GM19099 (cell line): Measurements from ENCODE around the gene AFF3.

Experiments used
- POLR2A ChIP-seq: IDR thresholded peaks from 3 replicates; pipeline ENCODE4 v1.6.1; 2011; ENCODE audit warnings: low read depth; ENCODE audit not compliant: insufficient read length; ENCODE audit errors: extremely low read depth

AFF3 gene

DNA sequence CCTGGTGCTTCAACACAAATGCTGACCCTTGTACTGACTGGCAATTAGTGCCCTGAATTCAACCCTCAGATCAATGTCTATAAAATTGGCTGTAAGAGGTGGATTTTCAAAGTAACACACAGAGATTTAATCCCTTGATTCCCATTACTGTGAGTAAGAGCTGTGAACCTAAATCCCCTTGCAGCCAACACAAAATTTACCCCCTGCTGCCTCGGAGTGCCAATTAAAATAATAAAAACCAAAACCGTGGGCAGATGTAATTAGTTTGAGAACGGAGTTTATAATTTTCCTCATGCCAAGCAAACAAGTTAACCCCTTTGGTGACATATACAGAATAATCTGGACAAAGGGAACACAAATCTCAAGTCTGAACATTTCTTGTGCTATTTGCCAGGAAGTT lies 596.8 kb downstream of the AFF3 start:
- no peak for TF ChIP-seq POLR2A

DNA sequence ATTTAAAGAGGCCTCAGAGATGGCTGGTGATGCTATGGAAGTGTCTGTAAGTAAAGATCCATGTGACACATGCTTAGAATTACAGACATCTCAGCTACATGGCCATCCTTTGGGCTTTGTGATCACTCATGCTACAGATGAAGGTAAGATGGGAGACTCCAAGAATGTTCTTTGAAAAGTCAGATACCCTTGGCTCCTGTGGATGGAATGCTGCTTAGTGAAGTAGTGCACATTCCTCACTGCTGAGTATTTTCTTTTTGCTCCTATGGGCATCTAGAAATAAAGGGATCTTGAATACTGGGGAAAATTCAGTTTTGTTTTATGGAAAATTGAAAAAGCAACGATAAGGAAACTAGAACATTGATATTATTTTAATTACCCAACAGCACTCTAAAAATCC lies 597.3 kb downstream of the AFF3 start:
- no peak for TF ChIP-seq POLR2A

- TF ChIP-seq POLR2A, result no peak
These were observed 597.8 kb downstream of the AFF3 start for GRCh38 chr2:99544608-99545007.

GRCh38 chr2:99543247-99543646 lies 599.1 kb downstream of the AFF3 start:
- no peak for TF ChIP-seq POLR2A

- no peak for TF ChIP-seq POLR2A
These were observed 604.4 kb downstream of the AFF3 start for GRCh38 chr2:99537910-99538485.

- no peak for TF ChIP-seq POLR2A
These were observed 618.3 kb downstream of the AFF3 start for GRCh38 chr2:99524056-99524455.

DNA sequence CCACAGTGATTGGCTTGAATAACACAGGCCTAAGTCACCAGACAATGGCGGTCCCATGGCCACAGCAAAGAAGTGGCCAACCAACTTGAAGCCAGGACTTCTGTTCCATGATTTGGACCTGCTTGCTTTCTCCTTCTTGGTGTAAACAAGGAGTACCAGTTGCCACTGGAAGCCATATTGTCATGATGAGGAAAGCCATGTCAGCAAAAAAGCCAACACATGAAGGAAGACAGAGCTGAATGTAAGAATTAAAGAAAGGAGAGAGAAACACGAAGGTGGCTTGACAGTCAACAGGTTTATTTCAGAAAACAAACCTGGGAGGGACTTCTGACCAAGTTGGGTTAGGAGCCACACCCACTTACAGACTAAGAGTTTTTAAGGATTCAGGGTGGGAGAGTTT lies 620.2 kb downstream of the AFF3 start:
- TF ChIP-seq POLR2A, result no peak

- TF ChIP-seq POLR2A, result no peak
These were observed 621.6 kb downstream of the AFF3 start for GRCh38 chr2:99520813-99521212.

DNA sequence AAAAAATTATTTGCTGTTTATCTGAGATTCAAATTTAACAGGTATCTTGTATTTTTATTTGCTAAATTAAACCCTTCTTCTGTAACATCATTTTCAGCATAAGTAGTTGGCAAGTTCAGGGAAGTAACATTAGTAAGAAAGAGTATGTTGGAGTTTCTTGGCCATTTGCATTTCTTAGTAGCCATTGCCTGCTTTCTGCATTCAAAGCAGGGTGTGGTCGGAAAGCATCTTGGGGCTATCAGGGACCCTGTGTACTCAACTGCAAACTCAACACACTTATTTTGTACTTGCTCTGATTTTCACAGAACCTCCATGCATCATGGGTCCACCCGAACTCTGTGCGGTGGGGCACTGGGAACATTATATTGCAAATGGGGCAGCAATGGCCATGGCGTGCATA lies 622.2 kb downstream of the AFF3 start:
- TF ChIP-seq POLR2A, result no peak

DNA sequence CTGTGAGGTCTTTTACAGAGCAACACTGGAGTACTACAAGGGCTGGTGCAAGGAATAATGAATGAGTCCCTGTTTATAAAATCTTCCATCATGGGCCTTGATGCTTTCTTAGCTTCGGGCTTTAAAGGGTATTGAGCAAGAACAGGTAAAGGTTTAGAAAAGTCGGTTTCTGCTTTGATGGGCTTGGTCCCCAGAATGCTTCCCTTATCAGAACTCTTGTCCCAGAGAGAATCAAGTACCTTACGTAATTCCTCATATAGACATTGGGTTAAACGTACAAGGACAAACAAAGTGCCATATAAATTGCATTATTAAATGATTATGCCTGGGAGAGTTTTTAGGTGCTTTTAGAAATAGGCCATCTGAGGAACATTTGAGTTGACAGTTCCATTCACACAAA lies 628.0 kb downstream of the AFF3 start:
- no peak for TF ChIP-seq POLR2A

GRCh38 chr2:99512181-99512591 lies 630.2 kb downstream of the AFF3 start:
- no peak for TF ChIP-seq POLR2A

- TF ChIP-seq POLR2A, result no peak
These were observed 633.0 kb downstream of the AFF3 start for GRCh38 chr2:99509387-99509786.

- TF ChIP-seq POLR2A, result no peak
These were observed 634.2 kb downstream of the AFF3 start for GRCh38 chr2:99507937-99508818.

GRCh38 chr2:99504844-99505584 lies 637.4 kb downstream of the AFF3 start:
- no peak for TF ChIP-seq POLR2A

DNA sequence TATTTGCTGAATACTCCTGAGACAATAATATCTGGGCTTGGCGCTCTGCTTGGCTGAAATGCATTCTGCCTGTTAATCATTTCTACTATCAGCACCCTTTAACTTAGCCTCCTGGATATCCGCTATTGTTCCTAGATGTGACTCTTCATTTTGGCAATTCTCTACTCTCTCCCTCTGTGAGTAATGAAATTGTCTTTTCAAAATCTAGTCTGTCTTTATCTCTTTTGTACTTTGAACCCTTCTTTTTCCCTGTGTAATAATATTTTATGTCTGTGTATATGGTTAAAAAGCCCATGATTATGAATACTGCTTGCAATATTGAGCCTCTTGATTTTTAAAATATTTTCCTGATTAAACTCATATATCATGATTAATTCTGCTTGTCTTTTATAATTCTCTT lies 646.4 kb downstream of the AFF3 start:
- TF ChIP-seq POLR2A, result no peak
